Mucosa of stomach (tissue), 1 donor: ENCODE data around the gene HOXA13.

Experiments used
- H3K27me3 ChIP-seq: one replicate; pipeline ENCODE4 v1.7.0; 2013; ENCODE audit warnings: mild to moderate bottlenecking, low read length; ENCODE audit not compliant: control insufficient read depth, insufficient read depth
- H3K36me3 ChIP-seq: one replicate; pipeline ENCODE4 v1.7.0; 2013; ENCODE audit warnings: low read length; ENCODE audit not compliant: control insufficient read depth, insufficient read depth
- H3K4me1 ChIP-seq: one replicate; pipeline ENCODE4 v1.7.0; 2013; ENCODE audit warnings: mild to moderate bottlenecking, low read length; ENCODE audit not compliant: control insufficient read depth, insufficient read depth
- H3K4me3 ChIP-seq: one replicate; pipeline ENCODE4 v1.7.0; 2013; ENCODE audit warnings: low read length
- H3K9ac ChIP-seq: one replicate; pipeline ENCODE4 v1.7.0; 2013; ENCODE audit warnings: mild to moderate bottlenecking, low read length, moderate library complexity
- H3K9me3 ChIP-seq: one replicate; pipeline ENCODE4 v1.7.0; 2013; ENCODE audit warnings: mild to moderate bottlenecking, low read length, moderate library complexity; ENCODE audit not compliant: control insufficient read depth
- donor health status: Pancreatic carcinoma.

The HOXA13 gene

DNA sequence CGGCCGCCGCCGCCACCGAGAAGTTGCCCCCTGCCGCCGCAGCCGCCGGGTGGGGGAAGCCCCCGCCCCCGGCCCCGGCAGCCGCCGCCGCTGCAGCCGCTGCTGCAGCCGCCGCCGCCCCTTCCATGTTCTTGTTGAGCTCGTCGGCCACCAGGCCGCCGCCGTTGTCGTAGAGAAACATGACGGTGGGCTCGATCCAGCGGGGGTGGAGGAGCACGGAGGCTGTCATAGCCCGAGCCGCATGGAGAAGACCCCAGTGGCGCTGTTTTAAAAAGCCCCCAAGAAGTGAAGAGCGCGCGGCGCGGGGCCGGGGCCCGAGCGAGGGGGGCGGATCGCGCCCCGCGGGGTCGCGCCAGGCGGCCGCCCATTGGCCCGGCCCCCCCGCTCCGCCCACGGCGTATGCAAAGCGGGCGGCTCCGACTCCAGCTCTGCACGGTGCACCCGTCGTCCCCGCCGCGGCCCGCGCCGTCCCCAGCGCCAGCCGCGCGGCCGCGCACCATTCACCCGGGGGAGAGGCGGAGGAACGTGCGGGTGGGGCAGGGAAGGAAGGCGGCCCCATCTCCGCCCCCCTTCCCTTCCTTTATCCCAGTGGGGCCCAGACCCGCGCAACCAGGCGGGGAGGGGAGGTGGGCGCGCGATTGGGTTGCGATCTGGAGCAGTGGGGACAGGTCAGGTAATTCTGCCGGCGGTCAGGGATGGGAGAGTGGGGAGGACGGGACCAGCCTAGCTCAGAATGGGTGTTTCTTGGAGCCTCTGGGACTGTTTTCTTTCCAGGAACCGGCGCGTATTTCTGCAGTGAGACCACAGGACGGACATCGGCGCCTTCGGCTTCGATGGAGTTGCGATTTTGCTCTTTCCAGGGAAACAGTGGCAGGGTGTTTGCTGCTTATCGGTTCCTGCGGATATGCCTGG lies at the start of gene HOXA13:
HOXA13 (minus strand) TSS at position 243 of the 912 bp plus-strand sequence; CDS start at position 229, 14 bp downstream.
- peaks cover 97% of the 10 kb centered on the region for H3K27me3 ChIP-seq
- H3K4me3 ChIP-seq = peak within 1 kb of the TSS; percentile 14
- H3K9me3 ChIP-seq = no peaks in the 10 kb centered on the region
- H3K36me3 ChIP-seq = no peaks in the 10 kb centered on the region
- peaks cover 40% of the 10 kb centered on the region for H3K4me1 ChIP-seq
- H3K9ac ChIP-seq = no peak within 1 kb of the TSS

DNA sequence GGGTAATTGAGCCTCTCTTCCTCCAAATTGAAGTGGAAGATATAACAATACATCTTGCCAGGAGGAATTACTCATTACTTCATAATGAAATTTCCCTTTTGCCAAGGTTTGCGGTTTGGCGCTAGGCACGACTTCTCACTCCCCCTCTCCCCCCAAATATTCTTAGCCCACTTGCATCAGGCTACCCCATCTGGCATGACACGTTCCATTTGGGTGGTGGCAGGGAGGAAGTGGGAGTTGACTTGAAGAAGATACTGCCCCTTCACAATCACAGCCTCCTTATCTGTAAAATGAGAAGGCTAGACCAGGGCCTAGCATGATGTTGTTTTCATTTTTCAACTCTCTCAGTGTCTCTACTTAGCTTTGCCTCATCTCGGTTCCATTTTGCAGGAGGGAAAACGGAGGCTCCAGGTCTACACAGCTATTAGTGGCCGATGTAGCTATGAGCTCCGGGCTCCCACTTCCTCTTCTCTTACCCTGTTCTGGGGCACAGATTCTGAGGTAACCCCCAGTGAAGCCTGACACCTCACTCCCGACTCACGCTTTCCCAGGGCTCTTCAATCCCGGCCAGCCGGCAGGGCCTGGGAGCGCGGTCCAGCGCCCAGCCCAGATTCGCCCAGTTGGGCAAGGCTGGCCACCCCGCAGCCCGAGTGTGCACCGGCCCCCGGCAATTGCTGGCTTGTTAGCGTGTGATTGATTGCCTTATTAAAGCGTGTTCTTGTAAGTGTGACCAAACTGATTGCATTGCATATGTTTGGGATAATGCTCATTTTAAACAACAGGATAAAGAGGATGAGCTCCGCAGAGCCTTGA lies 49.2 kb upstream of the HOXA13 start:
- peaks cover 96% of the 10 kb centered on the region for H3K27me3 ChIP-seq

DNA sequence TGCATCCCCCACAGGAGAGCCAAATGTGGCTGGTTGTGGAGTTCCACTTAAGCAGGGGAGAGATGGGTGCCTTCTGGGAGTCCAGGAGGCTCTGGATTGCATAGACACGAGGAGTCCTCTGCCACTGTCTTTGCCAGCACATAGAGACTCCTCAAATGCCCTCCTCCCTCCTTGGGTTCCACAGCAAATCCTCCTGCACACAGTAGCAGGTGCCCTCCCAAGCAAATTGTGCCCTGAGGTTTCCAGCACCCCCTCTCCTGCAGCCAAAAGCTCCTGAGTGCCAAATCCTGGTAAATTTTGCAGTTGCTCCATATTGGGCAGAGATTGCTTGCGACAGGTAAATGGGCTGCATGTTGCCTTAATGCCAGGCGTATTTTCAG lies 48.5 kb upstream of the HOXA13 start:
- peaks cover 44% of the 10 kb centered on the region for H3K4me1 ChIP-seq

More for the DNA sequence above, 49.2 kb upstream of the HOXA13 start:
- Histone ChIP-seq H3K4me3 (no peak overlapping the region), H3K36me3 (no peaks in the 10 kb centered on the region), H3K4me1 (peaks cover 39% of the 10 kb centered on the region), H3K9me3 (no peaks in the 10 kb centered on the region), H3K9ac (no peak overlapping the region)

GRCh38 chr7:27247452-27248426 lies 47.8 kb upstream of the HOXA13 start:
- H3K4me3 ChIP-seq = no peak overlapping the region
- H3K4me1 ChIP-seq = peaks cover 50% of the 10 kb centered on the region
- H3K36me3 ChIP-seq = no peaks in the 10 kb centered on the region
- H3K9ac ChIP-seq = no peak overlapping the region
- H3K27me3 ChIP-seq = peaks cover 100% of the 10 kb centered on the region
- H3K9me3 ChIP-seq = no peaks in the 10 kb centered on the region

More for the DNA sequence above, 48.5 kb upstream of the HOXA13 start:
- Histone ChIP-seq H3K9ac (no peak overlapping the region), H3K27me3 (peaks cover 100% of the 10 kb centered on the region), H3K36me3 (no peaks in the 10 kb centered on the region), H3K9me3 (no peaks in the 10 kb centered on the region), H3K4me3 (no peak overlapping the region)

- H3K9me3 ChIP-seq = no peaks in the 10 kb centered on the region
- no peak overlapping the region for H3K4me3 ChIP-seq
- H3K4me1 ChIP-seq = peaks cover 47% of the 10 kb centered on the region
- peaks cover 100% of the 10 kb centered on the region for H3K27me3 ChIP-seq
- H3K36me3 ChIP-seq = no peaks in the 10 kb centered on the region
- no peak overlapping the region for H3K9ac ChIP-seq
Observed at GRCh38 chr7:27247000-27247399, 47.1 kb upstream of the HOXA13 start.

DNA sequence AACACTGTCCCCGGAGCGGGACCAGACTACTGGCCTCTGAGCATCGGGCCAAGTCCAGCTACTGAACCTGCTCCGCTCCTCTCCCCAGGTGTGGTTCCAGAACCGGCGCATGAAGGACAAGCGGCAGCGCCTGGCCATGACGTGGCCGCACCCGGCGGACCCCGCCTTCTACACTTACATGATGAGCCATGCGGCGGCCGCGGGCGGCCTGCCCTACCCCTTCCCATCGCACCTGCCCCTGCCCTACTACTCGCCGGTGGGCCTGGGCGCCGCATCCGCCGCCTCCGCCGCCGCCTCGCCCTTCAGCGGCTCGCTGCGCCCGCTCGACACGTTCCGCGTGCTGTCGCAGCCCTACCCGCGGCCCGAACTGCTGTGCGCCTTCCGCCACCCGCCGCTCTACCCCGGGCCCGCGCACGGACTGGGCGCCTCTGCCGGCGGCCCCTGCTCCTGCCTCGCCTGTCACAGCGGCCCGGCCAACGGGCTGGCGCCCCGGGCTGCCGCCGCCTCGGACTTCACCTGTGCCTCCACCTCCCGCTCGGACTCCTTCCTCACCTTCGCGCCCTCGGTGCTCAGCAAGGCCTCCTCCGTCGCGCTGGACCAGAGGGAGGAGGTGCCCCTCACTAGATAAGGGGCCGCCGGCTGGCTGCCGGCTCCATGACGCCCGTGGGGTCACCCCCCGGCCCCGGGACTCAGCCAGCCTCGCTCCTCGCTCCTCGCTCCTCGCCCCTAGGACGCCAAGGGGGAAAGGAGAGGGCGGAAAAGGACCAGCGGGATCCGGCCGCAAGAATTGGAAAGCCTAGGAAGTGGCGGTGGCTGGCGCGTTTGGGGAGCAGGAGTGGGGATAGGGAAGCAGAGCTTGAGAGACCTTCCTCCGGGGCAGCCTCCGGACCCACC lies 46.2 kb upstream of the HOXA13 start:
- H3K4me1 ChIP-seq = peaks cover 37% of the 10 kb centered on the region
- peak overlapping the region; percentile 3 for H3K4me3 ChIP-seq
- peaks cover 3% of the 10 kb centered on the region for H3K9me3 ChIP-seq
- H3K36me3 ChIP-seq = no peaks in the 10 kb centered on the region
- no peak overlapping the region for H3K9ac ChIP-seq
- peaks cover 100% of the 10 kb centered on the region for H3K27me3 ChIP-seq

GRCh38 chr7:27245124-27245797 lies 45.4 kb upstream of the HOXA13 start:
- H3K4me3 ChIP-seq = peak overlapping the region; percentile 3
- H3K9ac ChIP-seq = no peak overlapping the region
- H3K36me3 ChIP-seq = no peaks in the 10 kb centered on the region
- peaks cover 100% of the 10 kb centered on the region for H3K27me3 ChIP-seq
- peaks cover 3% of the 10 kb centered on the region for H3K9me3 ChIP-seq
- H3K4me1 ChIP-seq = peaks cover 37% of the 10 kb centered on the region

DNA sequence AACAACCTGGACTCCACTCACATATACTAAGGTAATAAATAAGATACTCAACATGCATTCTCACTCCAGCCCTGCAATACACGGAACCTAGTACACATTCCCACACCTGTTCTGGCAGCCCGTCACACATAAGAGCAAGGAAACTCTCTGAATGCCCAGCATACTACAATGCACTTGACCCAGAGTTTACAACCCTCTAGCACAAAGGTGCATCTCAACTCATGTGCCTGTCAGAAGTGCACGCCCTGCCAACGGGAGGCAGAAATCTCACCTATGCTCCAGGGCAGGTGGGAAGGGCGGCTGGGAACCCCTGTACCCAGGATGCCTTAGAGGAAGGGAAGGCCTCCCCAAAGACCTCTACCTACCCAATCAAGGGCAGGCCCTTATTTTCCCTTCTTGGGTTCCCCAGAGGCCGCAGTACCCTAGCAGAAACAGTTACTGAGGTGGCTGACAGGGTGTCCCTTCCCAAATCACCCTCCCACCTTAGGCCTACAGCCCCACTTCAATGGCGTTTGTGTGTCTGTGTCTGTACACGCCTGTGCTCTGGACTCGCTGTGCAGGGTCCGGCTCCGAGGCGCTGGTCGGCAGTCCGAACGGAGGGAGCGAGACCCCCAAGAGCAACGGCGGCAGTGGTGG lies 44.7 kb upstream of the HOXA13 start:
- peaks cover 3% of the 10 kb centered on the region for H3K9me3 ChIP-seq
- no peak overlapping the region for H3K4me3 ChIP-seq
- H3K4me1 ChIP-seq = peaks cover 43% of the 10 kb centered on the region
- peaks cover 100% of the 10 kb centered on the region for H3K27me3 ChIP-seq
- no peak overlapping the region for H3K9ac ChIP-seq
- H3K36me3 ChIP-seq = no peaks in the 10 kb centered on the region

DNA sequence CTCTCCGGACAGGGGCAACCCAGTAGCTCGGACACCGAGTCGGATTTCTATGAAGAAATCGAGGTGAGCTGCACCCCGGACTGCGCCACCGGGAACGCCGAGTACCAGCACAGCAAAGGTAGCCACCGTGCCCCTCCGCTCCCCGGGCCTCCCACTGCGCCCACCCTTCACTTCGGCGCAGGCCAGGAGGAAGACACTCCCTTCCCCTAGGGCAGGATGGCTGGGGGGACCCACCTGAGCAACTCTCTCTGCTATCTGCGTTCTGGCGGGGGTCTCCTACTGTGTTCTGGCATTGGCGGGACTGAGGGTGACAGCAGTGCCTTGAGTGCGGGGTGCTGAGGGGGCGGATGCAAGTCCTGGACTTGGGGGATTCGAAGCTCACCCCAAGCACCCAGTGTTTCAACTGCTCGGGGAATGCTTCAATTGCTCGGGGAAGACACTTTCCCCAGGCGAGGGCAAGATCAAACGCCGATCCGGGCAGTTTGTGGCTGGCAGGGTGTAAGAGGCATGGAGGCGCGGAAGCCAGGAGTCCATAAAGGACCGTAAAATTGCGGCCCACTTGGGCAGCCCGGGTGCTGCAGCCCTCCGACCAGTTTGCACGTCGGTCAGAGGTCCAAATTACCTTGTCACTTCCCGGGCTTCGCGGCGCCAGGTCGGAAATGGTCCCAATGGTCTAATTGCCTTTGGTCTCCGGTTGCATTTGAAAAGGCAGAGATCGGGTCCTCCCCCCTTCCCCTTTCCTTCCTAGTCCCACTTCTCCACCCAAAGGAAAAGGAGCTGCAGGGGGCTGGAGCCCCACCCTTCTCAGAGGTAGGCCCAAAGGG lies 43.7 kb upstream of the HOXA13 start:
- Histone ChIP-seq H3K4me3 (no peak overlapping the region), H3K4me1 (peaks cover 48% of the 10 kb centered on the region), H3K9ac (no peak overlapping the region), H3K9me3 (peaks cover 3% of the 10 kb centered on the region), H3K27me3 (peaks cover 100% of the 10 kb centered on the region), H3K36me3 (no peaks in the 10 kb centered on the region)
